Middle frontal gyrus (tissue), 1 donor: ENCODE results near the gene CMTM6.
A peak's percentile ranks its signal among the peaks of the same experiment; 100 is the strongest.
"Not testable (repeated sequence)": the region's sequence is repeated elsewhere in the genome, so short reads cannot be mapped to it uniquely, and the experiment has no call there.

Source experiments
- DNase-seq: peaks from one replicate; pipeline ENCODE4 v3.0.0-alpha.2; 2015; ENCODE audit warnings: low spot score; ENCODE audit errors: extremely low spot score

Gene CMTM6

DNA sequence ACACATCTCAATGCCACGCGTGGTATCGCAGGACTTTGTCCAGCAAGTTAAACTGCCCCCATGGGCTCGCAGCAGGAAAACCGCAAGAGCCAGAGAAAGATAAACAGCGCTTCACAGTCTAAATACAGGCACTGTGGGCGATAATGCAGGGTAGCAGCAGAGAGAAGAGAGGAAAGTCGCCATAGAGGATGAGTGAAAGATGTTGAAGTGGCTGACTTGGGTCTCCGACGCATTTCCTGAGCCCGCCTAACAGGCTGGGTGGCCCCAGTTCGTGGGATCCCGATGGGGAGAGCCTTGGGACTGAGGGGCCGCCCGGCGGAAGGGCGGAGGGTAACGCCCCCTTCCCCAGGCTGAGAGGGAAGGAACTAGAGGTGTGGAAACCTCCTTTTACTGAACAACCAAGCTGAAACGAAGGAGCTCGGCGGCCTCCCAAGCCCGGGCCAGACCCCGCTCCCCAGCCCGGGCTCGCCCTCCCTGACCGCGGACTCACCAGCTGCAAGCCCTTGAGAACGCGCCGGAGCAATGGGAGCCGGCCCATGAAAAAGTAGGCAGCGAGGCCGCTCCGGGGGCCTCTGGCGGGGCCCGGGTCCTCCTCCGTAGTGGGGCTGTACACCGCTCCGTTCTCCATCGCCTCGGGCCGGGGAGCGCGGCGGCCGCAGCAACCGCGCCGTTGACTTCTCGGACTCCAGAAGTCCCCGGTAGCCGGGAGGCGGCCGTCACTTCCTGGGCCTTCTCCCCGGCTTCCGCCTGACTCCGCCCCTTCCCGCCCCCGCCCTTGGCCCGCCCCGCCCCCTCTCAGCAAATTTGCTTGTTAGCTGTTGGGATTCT, at the start of gene CMTM6:
Gene CMTM6 (minus strand): TSS at position 735 of the 828 bp plus-strand sequence. CDS start 107 bp downstream, at position 628.
- peak; percentile 59 for DNase-seq

DNA sequence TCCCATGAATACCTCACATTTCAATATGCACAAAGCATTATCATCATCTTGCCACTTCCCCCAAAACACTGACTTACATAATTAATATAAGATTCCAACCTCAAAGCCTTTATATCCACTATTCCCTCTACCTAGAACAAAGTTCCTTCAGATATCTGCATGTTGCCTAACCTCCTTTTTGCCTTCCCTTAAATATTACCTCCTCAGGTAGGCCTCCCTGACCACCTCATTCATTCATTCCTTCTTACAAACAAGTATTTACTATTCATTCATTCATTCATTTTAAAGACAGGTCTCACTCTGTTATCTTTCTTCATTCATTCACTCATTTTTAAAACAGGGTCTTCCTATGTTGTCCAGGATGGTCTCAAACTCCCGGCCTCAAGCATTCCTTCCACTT, 49.4 kb upstream of the CMTM6 start:
- DNase-seq, result no peak

DNA sequence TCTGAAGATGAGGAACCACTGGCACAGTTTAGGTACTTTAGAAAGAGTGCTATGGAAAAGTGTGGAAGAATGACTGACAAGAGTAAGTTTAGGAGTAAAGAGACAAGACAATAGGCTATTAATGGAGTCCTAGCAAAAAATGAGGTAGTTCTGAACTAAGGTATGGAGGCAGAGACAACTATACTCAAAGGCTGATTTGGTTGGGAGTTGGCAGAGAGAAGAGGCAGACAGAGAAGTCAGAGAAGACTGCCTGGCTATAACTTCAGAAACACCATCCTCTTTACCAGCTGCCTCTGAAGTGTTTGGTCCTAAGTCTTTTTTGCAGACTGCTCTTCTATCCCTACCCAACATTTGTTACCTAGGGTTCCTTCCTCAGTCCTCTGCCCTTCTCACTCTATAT, 48.8 kb upstream of the CMTM6 start:
- DNase-seq, result no peak

DNA sequence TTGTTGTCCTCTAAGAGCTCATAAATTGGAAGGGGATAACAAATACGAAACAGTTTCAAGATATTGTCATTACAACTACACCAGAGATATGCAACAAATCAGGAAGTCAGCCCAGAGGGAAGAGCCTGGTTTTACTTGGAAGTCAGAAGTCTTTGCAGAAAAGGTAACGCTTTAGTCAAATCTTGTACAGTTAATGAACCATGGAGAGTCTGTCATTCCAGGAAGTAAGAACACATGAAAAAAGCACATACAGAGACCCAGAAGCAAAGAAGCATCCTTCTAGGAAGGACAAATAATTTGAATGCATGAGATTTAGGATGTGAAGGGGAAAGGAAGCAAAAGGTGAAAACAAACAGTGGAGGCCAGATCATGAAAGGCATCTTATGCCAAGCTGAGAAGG, 48.4 kb upstream of the CMTM6 start:
- DNase-seq, result no peak

- no peak for DNase-seq
Observed at GRCh38 chr3:32545305-32545704, 42.7 kb upstream of the CMTM6 start.

DNA sequence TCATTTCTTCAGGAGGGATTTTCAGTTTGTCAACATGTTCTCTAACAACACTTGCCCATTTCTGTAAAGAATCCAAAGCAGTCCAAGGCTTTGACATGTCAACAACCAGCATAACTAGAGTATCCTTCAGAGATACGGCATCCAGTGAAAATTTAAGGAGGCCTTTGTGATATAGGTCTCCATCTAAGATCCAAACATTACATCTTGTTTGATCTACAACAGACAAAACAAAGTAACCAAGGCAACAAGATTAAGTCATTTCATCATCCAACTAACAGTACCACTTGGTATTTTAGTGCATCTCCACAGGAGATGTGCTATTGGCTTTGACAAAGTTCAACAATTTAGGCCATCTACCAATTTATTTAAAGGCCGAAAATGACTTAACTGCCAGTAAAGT, 42.2 kb upstream of the CMTM6 start:
- DNase-seq, result no peak

DNA sequence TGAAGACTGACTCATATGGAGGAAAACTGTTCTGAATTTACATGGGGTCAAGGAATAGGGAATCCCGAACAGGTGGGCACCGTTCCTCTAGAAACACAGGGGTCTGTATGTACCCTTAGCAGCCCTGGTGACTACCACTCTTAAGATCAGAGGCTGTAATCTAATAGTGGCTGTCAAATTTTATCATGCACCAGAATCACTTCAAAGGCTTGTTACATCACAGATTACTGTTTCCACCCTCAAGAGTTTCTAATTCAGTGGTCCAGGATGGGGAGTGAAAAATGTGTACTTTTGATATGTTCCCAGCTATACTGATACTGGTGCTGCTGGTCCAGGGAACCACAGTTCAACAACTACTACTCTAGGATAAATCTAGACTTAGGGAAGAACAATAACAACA, 40.2 kb upstream of the CMTM6 start:
- DNase-seq, result no peak

DNA sequence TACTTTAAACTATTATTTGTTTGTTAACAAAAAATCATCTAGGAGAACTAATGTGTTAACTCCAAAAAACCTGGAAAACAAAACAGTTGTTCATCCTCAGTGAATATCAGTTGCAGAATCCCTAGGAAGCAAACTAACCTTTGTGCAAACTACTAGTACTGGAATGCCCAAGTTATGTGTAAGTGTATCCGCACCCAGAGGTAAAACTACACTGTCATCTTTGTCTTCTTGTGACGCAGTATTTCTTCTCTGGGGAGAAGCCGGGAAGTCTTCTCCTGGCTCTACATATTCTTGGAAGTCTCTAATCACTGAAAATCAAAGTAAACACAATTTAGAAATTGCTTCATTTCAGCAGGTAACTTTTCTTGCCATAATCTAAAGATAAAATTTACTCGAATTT, 38.2 kb upstream of the CMTM6 start:
- no peak for DNase-seq

GRCh38 chr3:32532434-32532833, 29.8 kb upstream of the CMTM6 start:
- DNase-seq, result no peak

- DNase-seq, result no peak
Observed at GRCh38 chr3:32531010-32531647, 28.5 kb upstream of the CMTM6 start.

DNA sequence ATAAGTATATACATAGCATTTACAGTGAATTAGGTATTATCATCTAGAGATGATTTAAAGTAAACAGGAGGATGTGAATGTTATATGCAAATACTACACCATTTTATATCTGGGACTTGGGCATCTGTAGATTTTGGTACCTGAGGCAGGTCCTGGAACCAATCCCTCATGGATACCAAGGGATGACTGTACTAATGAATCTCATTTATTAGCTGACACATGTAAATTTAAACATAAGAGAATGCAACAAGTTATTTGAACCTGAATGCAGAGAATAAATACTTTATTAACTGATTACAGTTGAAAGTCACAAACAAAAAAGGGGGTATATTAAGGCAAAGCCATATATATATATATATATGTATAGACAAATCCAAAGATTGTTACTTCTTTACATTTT, 23.1 kb upstream of the CMTM6 start:
- DNase-seq, result no peak

DNA sequence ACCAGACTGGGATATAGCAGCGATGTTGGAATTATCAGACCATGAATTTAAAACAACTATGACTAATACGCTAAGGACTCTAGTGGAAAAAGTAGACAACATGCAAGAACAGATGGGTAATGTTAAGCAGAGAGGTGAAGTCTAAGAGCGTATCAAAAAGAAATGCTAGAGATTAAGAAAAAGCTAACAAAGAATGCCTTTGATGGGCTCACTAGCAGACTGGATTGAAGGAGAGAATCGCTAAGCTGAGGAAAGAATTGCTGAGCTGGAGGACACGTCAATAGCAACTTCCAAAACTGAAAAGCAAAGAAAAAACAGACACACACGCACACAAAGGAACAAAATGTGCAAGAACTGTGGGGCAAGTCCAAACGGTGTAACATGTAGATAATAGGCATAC, 20.0 kb upstream of the CMTM6 start:
- DNase-seq, result no peak

GRCh38 chr3:32518921-32519320, 16.3 kb upstream of the CMTM6 start:
- not testable (repeated sequence) for DNase-seq

DNA sequence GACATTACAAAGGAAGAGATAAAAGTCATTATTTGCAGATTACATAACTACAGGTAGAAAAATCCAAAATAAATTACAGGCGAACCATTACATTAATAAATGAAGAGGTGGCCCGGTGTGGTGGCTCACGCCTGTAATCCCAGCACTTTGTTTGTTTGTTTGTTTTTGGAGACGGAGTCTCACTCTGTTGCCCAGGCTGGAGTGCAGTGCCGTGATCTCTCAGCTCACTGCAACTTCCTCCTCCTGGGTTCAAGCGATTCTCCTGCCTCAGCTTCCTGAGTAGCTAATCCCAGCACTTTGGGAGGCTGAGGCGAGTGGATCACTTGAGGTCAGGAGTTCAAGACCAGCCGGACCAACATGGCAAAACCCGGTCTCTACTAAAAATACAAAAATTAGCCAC, 14.1 kb upstream of the CMTM6 start:
- DNase-seq, result not testable (repeated sequence)

- DNase-seq, result no peak
Observed at GRCh38 chr3:32511005-32511404, 8.4 kb upstream of the CMTM6 start.

DNA sequence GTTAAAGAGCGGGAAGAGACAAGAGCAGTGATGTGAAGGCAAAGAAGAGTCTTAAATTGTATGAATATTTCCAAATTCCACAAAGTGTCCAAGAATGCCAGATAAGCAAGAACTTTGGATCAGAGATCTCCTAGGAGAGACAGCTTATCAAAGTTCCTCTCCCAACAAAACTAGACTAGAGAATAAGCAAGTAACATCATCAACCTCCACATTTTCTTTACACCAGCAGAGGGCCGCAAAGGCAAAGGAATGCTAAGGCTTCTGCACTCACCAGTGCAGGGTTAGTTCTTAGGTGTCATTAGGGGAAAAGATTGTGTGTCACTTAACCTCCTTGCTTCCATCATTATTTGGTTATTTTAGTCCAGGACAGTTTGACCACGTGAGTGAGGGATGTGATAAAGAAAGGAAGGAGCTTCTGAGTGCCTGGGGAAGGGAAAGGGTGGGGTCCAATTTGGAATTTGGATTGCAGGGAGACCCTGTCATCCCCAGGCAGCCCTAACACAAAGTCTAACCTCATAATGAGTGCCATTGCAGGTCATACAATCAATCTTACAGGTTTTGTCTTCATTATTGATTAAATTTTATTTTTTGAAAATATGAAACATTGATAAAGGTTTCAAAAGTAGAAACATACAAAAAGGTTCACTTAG, 7.5 kb upstream of the CMTM6 start:
- DNase-seq, result peak; percentile 59

- DNase-seq, result no peak
Observed at GRCh38 chr3:32508711-32509110, 6.1 kb upstream of the CMTM6 start.

GRCh38 chr3:32506466-32506865, 3.8 kb upstream of the CMTM6 start:
- no peak for DNase-seq

DNA sequence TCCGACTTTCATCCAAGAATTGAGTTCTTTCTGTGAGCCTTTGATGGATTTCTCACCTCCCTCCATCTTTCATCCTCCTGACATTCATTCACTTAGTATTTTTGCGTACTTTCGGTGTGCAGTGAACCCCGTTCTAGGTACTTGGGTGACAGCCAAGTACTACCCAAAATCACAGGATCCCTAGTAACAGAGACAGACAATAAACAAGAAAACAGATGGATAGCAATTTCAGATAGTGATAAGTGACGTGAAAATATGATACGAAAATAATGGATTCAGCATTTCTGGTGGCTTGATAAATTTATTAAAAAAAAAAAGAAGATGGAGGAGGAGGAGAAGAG, 264 bp upstream of the CMTM6 start:
- DNase-seq, result no peak

- no peak for DNase-seq
Observed at GRCh38 chr3:32501783-32502117, 902 bp downstream of the CMTM6 start.

GRCh38 chr3:32500880-32501782, 1.5 kb downstream of the CMTM6 start:
- no peak for DNase-seq

GRCh38 chr3:32500231-32500630, 2.4 kb downstream of the CMTM6 start:
- no peak for DNase-seq
